CD1c-positive myeloid dendritic cell (primary cell): ENCODE results near the gene OR1J2.

Experiments used
- DNase-seq: peaks from one replicate; pipeline ENCODE4 v3.0.0-alpha.2; 2016; ENCODE audit errors: extremely low spot score

Gene OR1J2

DNA sequence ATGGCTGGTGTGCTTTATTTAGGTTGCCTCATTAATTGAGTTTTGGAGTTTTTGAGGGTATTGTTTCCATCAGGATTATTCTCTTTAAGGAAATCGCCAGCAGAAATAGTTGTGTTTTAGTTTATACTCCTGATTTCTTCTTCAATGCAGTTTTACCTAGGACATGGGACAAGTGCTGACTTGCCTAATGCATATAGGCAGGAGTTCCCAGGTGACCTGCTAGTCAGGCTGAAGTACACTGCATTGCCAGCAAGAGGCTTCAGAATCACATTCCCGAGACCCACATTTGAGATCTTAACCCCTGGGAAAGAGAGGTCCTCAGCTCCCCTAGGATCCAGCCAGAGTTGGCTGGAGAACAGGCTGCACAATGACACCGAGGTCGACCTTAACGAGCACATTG is 40.8 kb downstream of the OR1J2 start:
- no peak for DNase-seq

DNA sequence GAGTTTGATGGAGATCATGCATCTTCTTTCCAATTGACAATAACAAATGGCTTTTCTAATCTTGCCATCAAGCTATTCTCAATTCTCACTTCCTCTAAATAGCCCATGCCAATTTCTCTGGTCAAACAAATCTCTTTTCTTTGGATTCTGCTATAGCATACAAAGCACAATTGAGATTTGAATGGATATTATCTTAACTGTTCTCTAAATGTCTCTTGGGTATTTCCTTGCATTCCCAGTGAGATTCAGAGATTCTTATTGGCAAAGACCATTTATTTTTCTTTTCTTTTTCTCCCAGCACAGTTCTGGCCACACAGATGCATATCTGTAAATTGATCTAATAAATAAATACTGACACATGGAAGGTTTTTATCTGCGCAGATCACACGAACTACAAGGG is 42.2 kb downstream of the OR1J2 start, which contains the start of gene OR1N2:
Gene OR1N2 (plus strand): TSS at position 301 of the 400 bp plus-strand sequence. CDS start 100 bp downstream, outside the sequence.
- DNase-seq: no peak
